ENCODE results near the gene NTNG2. TPM values are rescaled to one million over a fixed set of nuclear protein-coding genes. Genes with fewer than 3 reads are reported as not detected.

NTNG2 gene
- total RNA-seq, 1 donor from 2014 or later = 2.2 TPM

DNA sequence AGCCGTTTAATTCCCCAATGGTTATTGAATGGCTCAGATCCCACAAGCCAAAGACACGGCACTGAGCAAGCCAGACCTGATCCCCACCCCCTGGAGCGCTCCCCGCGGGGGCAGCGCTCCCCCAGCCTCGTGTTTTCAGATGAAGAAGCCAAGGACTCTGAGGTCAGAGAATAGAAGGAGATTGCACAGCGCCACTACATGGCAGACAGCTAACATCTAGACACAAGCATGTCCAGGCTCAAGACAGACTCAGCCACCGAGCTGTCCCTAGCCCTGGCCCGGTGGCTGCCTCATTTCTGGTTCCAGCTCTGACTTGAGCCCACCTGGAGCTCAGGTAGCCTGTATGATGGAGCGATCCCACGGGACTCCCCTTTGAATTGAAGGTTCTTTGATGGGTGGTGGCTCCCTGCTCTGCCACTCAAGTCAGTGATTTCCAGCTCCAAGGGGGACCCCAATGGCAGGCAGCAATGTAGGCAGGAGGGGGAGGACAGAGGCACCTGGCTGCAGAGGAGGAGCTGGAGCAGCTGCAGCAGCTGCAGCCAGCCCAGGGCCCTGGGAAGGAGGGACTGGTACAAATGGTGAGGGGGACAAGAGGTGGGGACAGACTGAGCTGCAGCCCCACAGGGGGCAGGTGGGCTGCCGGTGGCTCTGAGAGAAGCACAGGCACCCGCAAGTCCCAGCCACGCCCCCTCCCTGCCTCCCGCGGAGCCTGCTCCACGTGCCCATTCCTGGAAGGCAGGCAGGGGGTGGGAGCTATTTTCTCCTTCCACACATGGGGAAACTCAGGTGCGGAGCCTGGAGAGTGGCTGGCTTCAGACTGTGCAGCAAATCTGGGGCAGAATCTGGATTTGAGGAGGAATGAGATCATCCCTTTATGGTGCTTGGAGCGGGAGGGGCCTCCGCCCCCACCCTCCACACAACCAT, 40.2 kb downstream of the NTNG2 start:
- no peak for DNase-seq (ENCODE audit: low spot score)

GRCh38 chr9:132204883-132205282, 43.0 kb downstream of the NTNG2 start:
- no peak for DNase-seq (ENCODE audit: low spot score)

- no peak for DNase-seq (ENCODE audit: low spot score)
Observed at GRCh38 chr9:132207215-132207614, 45.4 kb downstream of the NTNG2 start.

DNA sequence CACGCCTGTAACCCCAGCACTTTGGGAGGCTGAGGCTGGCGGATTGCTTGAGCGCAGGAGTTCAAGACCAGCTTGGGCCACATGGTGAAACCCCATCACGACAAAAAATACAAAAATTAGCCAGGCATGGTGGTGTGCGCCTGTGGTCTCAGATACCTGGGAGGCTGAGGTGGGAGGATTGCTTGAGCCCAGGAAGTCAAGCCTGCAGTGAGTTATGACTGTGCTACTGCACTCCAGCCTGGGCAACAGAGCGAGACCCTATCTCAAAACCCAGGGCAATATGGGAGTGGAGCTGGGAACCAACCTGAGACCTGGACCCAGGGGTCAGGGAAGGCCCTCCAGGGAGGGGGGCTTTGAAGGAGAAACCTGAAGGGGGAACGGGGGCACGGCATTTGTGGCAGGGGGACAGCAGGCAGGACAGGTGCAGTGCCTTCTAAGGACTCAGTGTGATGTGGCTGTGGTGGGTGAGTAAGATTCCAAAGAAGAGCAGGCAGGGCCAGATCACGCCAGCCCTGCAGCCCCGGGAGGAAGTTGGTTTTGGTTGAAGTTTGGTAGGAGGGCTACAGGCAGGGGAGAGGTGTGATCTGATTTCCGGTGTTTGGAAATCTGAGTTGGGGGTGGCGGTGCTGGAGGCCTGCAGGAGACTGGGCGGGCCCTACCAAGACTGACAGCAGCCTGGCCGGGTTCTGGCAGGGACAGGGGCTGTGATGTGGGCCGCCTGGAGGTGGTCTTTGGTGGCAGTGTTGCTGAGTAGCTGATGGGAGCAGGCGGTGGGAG, 46.2 kb downstream of the NTNG2 start:
- no peak for DNase-seq (ENCODE audit: low spot score)

DNA sequence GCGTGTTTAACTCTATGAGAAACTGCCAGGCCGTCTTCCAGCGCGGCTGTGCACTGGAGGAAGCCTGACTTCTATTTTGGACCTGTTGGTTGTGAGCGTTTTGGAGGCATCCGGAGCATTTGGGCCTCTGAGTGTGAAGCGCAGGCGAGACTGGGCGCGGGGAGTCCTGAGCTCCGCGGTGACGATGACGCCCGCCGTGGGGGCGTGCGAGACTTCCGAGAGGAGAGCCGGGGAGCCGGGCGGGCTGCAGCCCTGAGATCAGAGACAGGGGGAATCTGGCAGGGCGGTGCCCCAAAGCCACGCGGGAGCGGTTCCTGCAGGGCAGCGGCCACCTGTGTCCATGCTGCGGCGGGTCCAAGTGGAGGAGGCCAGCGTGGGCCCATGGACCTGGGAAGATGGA, 47.4 kb downstream of the NTNG2 start:
- no peak for DNase-seq (ENCODE audit: low spot score)

- DNase-seq (ENCODE audit: low spot score) = no peak
Observed at GRCh38 chr9:132210472-132211145, 48.8 kb downstream of the NTNG2 start.

DNA sequence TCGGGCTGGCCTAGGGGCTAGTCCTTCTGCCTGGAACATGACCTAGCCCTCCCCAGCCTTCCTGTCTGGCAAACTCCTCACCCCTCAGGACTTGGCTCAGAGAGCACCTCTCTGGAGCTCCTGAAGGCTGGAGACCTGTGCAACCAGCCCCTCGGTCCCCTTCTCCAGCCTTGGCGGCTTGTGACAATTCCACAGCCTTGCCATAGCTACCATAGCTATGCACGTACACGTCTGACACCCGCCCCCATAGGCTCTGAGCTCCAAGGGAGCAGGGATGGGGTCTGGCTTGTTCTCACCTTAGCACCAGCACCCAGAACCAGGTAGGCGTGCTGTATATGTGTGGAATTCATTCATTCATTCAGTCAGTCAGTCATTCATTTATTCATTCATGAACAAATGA, 49.7 kb downstream of the NTNG2 start:
- no peak for DNase-seq (ENCODE audit: low spot score)

DNA sequence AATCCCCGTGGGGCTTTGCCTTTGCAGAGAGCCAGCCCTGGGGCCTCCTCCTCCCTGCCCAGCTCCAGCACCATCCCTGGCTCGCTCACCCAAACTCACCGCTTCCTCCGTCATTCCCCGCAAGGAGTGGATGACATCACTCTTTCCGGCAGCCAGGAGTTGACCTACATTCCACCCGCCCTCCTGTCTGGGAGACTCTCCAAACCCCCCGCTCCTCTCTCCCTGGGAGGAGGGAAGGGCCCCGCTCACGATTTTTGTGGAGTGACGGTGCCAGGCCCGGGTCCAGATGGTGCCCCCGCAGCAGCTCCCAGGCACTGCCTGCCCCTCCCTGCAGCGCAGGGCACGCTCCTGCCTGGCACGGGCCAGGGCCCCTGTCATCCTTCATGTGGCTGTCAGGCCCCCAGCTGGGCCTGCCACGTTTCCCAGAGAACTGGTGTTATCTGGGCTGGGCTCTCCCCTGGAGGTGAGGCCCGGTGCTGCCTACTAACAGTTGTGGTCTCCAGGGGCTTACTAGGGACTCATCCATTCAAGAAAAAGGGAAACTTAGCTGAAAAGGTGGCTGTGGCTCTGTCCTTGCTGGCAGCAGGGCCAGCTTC, 52.3 kb downstream of the NTNG2 start:
- DNase-seq (ENCODE audit: low spot score) = peak; percentile 76

DNA sequence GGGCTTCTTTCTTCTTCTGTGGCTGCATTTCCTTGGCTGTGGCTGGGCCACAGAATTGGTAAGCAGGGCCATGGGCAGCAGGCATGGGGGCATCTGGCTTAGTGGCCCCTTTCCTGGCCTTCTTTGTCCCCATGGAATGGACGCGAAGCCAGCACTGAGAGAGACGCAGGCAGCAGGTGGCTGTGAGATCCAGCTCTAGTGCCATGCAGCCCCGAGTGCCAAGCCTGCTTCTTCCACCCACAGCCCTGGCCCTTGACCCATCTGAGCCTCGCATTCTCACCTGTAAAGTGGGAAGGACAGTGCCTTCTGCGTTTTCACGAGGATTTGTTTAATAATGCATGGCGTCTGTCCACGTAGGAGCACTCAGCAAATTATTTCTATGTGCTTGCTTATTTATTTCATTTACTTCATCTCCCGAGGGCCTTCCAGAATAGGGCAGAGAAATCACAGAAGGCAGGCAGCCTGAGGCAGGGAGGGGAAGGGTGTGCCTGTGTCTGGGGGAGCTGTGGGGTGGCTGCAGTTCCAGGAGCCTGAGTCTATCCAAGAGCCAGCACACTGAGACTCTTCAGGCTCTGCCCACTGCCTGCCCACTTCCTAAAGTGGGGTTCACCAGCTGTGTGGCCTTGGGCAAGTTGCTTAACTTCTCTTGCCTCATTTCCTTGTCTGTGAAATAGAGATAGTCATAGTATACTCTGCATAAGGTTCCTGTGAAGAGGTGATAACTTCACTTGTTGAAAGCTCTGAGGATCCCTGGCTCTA, 55.2 kb downstream of the NTNG2 start:
- DNase-seq (ENCODE audit: low spot score) = no peak

- no peak for DNase-seq (ENCODE audit: low spot score)
Observed at GRCh38 chr9:132218208-132218607, 56.4 kb downstream of the NTNG2 start.

GRCh38 chr9:132221941-132222340, 60.1 kb downstream of the NTNG2 start:
- no peak for DNase-seq (ENCODE audit: low spot score)

DNA sequence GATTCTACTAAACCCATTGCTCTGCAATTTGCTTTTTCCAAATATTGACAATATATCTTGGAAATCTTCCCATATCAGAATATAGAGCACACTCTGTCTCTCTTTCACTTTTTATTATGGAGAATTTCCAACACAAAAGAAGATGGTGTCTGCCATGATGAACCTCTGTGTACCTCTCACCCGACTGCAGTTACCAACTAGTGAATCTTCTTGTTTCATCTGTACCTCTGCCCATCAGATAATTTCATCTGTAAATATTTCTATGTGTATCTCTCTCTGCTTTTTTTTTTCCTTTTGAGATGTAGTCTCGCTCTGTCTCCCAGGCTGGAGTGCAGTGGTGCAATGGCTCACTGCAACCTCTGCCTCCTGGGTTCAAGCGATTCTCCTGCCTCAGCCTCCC, 62.8 kb downstream of the NTNG2 start:
- no peak for DNase-seq (ENCODE audit: low spot score)

GRCh38 chr9:132226571-132227430, 64.9 kb downstream of the NTNG2 start:
- DNase-seq (ENCODE audit: low spot score) = no peak

GRCh38 chr9:132228062-132228461, 66.2 kb downstream of the NTNG2 start:
- no peak for DNase-seq (ENCODE audit: low spot score)

DNA sequence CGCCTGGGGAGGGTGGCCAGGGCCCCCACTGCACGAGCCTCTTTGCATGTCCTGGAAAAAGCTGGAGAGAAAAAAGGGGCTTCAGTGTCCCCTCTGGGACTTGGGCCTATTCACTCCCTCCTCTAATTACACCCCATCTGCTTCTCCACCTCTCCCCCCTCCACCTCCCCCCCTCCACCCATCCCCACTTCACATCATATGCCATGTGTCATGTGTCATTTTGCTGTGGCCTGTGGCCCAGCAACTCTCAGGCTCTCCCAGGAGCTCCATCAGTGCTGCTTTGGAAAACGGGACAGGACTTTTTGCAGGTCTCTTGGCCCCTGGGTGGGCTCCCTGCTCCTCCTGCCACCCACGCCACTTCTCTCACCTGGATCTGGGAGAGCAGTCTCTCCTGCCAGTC, 68.7 kb downstream of the NTNG2 start:
- DNase-seq (ENCODE audit: low spot score) = no peak

- no peak for DNase-seq (ENCODE audit: low spot score)
Observed at GRCh38 chr9:132231019-132231701, 69.3 kb downstream of the NTNG2 start.

DNA sequence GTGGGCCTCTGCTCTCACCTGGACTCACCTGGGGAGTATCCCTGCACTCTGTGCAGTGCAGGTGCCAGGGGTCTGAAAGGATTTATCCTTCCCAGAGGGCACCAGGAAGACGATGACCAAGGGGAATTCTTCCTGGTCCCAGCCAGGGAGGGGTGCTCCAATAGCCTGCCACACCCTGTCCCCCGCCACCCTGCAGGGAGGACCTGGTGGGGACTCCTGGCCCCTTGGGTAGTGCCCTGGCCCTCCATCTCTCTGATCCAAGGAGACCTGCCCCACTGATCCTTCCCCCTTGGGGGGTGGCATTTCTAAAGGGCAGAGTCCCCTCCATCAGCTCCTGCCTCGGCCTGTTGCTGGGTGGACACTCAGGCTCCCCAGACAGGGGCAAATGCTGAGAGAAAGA, 70.7 kb downstream of the NTNG2 start:
- no peak for DNase-seq (ENCODE audit: low spot score)

DNA sequence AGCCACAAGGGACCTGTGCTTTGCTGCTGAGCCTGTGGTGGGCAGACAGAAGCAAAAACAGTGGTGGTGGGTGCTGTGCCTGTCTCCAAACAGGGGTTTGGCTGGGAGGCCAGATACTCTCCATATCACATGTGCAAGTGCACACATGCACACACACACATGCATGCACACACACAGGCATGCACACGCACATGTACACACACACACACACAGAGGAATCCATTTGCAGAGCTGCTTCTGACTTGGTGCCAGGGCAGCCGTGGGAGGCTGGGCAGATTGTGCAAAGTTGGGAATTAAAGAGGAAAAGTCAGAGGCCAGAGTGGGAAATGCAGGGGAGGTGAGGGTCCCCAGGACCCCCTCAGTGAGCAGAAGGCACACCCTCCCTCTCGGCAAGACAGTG, 71.3 kb downstream of the NTNG2 start:
- DNase-seq (ENCODE audit: low spot score) = no peak

GRCh38 chr9:132234535-132234934, 72.7 kb downstream of the NTNG2 start:
- DNase-seq (ENCODE audit: low spot score) = no peak

- DNase-seq (ENCODE audit: low spot score) = no peak
Observed at GRCh38 chr9:132235125-132235524, 73.3 kb downstream of the NTNG2 start.

Data from ureter (tissue), 1 donor.